ENCODE data around the gene DNAJC13. TPM values are rescaled to one million over a fixed set of nuclear protein-coding genes. Genes with fewer than 3 reads are reported as not detected.
"Not testable (repeated sequence)": the region's sequence is repeated elsewhere in the genome, so short reads cannot be mapped to it uniquely, and the experiment has no call there.

Gene DNAJC13
- polyA plus RNA-seq, 2 of the 4 experiments (the other 2 are of a cell fraction): 17.0 to 29.8 TPM

DNA sequence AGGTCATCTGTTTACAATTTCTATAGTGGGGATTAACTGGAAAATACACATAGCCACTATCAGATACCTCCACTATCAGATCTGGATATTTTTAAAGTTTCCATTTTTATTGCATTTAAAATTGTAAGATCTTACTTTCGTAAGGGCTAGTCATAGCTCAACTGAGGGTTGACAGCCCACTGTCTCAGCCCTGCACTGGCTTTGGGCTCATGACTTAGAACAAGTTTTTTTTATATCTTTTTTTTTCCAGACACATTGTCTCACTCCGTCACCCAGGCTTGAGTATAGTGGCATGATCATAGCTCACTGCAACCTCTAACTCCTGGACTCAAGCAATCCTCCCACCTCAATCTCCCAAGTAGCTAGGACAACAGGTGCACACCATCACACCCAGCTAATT, 48.8 kb upstream of the DNAJC13 start (continued):
- no peak for TF ChIP-seq TP53 (CRISPR knock-in tag; IDR thresholded peaks at IDR 0.05)

DNA sequence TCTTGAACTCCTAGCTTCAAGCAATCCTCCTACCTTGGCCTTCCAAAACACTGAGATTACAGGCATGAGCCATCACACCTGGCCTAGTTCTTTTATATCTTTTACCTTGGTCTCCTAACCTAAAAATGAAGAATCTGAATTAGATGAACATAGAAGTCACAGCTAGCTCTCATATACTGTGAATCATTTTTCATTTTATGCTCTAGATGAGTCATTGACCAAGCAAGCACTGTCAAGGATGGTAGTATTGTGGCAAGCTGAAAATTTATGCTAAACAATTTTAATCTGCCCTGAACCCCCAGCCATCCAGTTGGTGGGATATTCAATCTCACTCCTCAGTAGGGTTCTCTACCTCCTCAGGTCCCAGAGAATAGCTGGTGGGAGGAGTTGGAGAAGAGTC, 48.3 kb upstream of the DNAJC13 start:
- H3K9me3 ChIP-seq: no peaks in the 10 kb centered on the region
- POLR2A ChIA-PET: no interaction called here
- ATAC-seq (no peak; a peak in 1 of 6 replicates), DNase-seq (ENCODE audit: low read depth in 1 of 2, low spot score in 1 of 2) (no peak), FAIRE-seq (no peak)
- H3K4me3 ChIP-seq: no peak overlapping the region
- CTCF ChIA-PET: interaction anchor here (1.6 to 3.2 kb wide), 5 partner anchors 12 to 30 kb away, joined by 5 to 11 read pairs (median 5); no protein-coding TSS in a partner anchor
- H3K4me1 ChIP-seq: no peaks in the 10 kb centered on the region
- no peak for TF ChIP-seq FOSL2 (IDR thresholded peaks at IDR 0.05)
- TF ChIP-seq FOSL2 (CRISPR knock-in tag; IDR thresholded peaks at IDR 0.05): no peak
- TF ChIP-seq ZSCAN20 (CRISPR knock-in tag; IDR thresholded peaks at IDR 0.05): no peak
- TF ChIP-seq, protein P1, sequence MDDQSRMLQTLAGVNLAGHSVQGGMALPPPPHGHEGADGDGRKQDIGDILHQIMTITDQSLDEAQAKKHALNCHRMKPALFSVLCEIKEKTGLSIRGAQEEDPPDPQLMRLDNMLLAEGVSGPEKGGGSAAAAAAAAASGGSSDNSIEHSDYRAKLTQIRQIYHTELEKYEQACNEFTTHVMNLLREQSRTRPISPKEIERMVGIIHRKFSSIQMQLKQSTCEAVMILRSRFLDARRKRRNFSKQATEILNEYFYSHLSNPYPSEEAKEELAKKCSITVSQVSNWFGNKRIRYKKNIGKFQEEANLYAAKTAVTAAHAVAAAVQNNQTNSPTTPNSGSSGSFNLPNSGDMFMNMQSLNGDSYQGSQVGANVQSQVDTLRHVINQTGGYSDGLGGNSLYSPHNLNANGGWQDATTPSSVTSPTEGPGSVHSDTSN (IDR thresholded peaks at IDR 0.05): no peak
- TF ChIP-seq ZNF302 (CRISPR knock-in tag; IDR thresholded peaks at IDR 0.05): no peak
- no peak for TF ChIP-seq RARB (CRISPR knock-in tag; IDR thresholded peaks at IDR 0.05)
- TF ChIP-seq SREBF2 (IDR thresholded peaks at IDR 0.05): no peak
- TF ChIP-seq JUNB (IDR thresholded peaks at IDR 0.05): no peak
- TF ChIP-seq FOXS1 (CRISPR knock-in tag; IDR thresholded peaks at IDR 0.05): no peak
- TF ChIP-seq EHMT2 (IDR thresholded peaks at IDR 0.05; ENCODE audit: low read depth): no peak
- TF ChIP-seq, protein P2, sequence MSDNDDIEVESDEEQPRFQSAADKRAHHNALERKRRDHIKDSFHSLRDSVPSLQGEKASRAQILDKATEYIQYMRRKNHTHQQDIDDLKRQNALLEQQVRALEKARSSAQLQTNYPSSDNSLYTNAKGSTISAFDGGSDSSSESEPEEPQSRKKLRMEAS (IDR thresholded peaks at IDR 0.05): no peak
- TF ChIP-seq, protein P3, sequence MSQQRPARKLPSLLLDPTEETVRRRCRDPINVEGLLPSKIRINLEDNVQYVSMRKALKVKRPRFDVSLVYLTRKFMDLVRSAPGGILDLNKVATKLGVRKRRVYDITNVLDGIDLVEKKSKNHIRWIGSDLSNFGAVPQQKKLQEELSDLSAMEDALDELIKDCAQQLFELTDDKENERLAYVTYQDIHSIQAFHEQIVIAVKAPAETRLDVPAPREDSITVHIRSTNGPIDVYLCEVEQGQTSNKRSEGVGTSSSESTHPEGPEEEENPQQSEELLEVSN (IDR thresholded peaks at IDR 0.05; ENCODE audit: borderline replicate concordance, low read depth): no peak
- H3K4me2 ChIP-seq: no peak overlapping the region
- no peak overlapping the region for H3K27ac ChIP-seq

DNA sequence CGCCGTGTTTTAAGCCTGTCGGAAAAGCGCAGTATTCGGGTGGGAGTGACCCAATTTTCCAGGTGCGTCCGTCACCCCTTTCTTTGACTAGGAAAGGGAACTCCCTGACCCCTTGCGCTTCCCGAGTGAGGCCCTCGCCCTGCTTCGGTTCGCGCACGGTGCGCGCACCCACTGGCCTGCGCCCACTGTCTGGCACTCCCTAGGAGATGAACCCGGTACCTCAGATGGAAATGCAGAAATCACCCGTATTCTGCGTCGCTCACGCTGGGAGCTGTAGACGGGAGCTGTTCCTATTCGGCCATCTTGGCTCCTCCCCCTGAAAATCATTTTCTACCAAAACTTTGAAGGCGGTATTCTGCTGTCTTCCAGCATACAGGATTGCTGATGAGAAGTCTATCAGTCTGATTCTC, 40.4 kb upstream of the DNAJC13 start:
- H3K4me3 ChIP-seq; DNase-seq (ENCODE audit: low read depth in 1 of 2, low spot score in 1 of 2); H3K4me2 ChIP-seq; H3K27ac ChIP-seq; POLR2A ChIA-PET; ATAC-seq; H3K9me3 ChIP-seq; H3K4me1 ChIP-seq; FAIRE-seq: not testable (repeated sequence)
- CTCF ChIA-PET: interaction anchor here (1.1 to 1.8 kb wide), 2 partner anchors 22 to 143 kb away, joined by 3 to 6 read pairs; no protein-coding TSS in a partner anchor
- WGBS (ENCODE audit: missing lambda C conversion rate): 94% methylated on average over 24 of the region's 25 CpGs

DNA sequence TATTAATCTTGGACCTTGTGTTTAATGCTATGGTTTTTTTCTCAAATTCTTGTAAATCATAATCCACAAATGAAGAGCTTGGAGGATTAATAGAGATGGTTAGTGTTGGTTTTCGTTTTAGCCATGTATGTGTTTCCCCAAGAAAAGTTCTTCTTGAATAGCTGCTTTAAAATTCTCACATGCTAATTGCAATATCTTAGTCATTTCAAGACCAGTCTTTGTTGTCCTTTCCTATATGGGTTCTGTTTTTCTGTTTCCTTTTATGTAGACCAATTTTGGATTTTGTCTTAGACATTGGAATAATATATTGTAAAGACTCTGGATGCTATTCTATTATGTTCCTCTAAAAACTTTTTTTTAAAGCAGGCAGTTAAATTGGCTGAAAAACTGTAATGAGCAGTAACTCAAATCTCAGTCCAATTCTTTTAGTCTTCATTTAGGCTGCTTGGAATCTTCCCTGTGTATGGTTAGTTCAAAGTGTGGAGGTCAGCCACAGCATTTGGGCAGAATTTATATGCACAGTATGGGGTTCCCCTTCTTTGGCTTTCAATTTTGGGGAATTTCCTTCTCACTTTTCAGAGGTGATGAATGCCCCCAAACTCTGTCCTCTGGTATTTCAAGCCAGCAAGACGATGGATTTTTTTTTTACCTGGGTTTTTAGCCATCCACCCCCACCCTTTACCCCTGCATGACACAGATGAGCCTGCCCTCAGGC, 39.1 kb upstream of the DNAJC13 start:
- CTCF ChIA-PET: interaction anchor here (1.1 to 1.8 kb wide), 2 partner anchors 21 to 144 kb away, joined by 3 to 6 read pairs; no protein-coding TSS in a partner anchor
- no peak for ATAC-seq
- WGBS (ENCODE audit: missing lambda C conversion rate): 17% methylated on average over 2 of the region's 2 CpGs
- TF ChIP-seq, protein P4, sequence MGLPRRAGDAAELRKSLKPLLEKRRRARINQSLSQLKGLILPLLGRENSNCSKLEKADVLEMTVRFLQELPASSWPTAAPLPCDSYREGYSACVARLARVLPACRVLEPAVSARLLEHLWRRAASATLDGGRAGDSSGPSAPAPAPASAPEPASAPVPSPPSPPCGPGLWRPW (IDR thresholded peaks at IDR 0.05): no peak
- TF ChIP-seq FOSL2 (IDR thresholded peaks at IDR 0.05): no peak
- TF ChIP-seq FOSL2 (CRISPR knock-in tag; IDR thresholded peaks at IDR 0.05): no peak
- no peak for TF ChIP-seq EHF (CRISPR knock-in tag; IDR thresholded peaks at IDR 0.05)
- TF ChIP-seq TFCP2L1 (CRISPR knock-in tag; IDR thresholded peaks at IDR 0.05): no peak
- TF ChIP-seq CBX8 (IDR thresholded peaks at IDR 0.05): no peak
- TF ChIP-seq, protein P5, sequence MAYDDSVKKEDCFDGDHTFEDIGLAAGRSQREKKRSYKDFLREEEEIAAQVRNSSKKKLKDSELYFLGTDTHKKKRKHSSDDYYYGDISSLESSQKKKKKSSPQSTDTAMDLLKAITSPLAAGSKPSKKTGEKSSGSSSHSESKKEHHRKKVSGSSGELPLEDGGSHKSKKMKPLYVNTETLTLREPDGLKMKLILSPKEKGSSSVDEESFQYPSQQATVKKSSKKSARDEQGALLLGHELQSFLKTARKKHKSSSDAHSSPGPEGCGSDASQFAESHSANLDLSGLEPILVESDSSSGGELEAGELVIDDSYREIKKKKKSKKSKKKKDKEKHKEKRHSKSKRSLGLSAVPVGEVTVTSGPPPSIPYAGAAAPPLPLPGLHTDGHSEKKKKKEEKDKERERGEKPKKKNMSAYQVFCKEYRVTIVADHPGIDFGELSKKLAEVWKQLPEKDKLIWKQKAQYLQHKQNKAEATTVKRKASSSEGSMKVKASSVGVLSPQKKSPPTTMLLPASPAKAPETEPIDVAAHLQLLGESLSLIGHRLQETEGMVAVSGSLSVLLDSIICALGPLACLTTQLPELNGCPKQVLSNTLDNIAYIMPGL (CRISPR knock-in tag; IDR thresholded peaks at IDR 0.05; ENCODE audit: borderline replicate concordance): no peak
- no peak for TF ChIP-seq FOSB (CRISPR knock-in tag; IDR thresholded peaks at IDR 0.05)
- no peak for TF ChIP-seq CEBPB (IDR thresholded peaks at IDR 0.05)
- TF ChIP-seq, protein P2 (IDR thresholded peaks at IDR 0.05): no peak
- TF ChIP-seq HOXB13 (CRISPR knock-in tag; IDR thresholded peaks at IDR 0.05; ENCODE audit: low read depth): no peak
- TF ChIP-seq CHD2 (IDR thresholded peaks at IDR 0.05; ENCODE audit: low read length, partially characterized antibody): no peak
- TF ChIP-seq RNF2 (IDR thresholded peaks at IDR 0.05; ENCODE audit: borderline replicate concordance, low read depth): no peak
- TF ChIP-seq CBX2 (IDR thresholded peaks at IDR 0.05; ENCODE audit: borderline replicate concordance, low read depth): no peak
- no peak for TF ChIP-seq GATA3 (IDR thresholded peaks at IDR 0.05; ENCODE audit: borderline replicate concordance)
- no peak for TF ChIP-seq CHD4 (IDR thresholded peaks at IDR 0.05; ENCODE audit: borderline replicate concordance)
- no peak for TF ChIP-seq PHF8 (IDR thresholded peaks at IDR 0.05; ENCODE audit: borderline replicate concordance, low read depth)
- TF ChIP-seq RCOR1 (IDR thresholded peaks at IDR 0.05; ENCODE audit: low read depth, low read length): no peak
- TF ChIP-seq EP300 (IDR thresholded peaks at IDR 0.05): no peak
- TF ChIP-seq NR3C1 (IDR thresholded peaks at IDR 0.05): no peak
- H3K27ac ChIP-seq: no peak overlapping the region
- H3K4me3 ChIP-seq: no peak overlapping the region
- no peaks in the 10 kb centered on the region for H3K9me3 ChIP-seq
- FAIRE-seq: no peak
- no peak for DNase-seq (ENCODE audit: low read depth in 1 of 2, low spot score in 1 of 2)
- H3K4me1 ChIP-seq: no peaks in the 10 kb centered on the region
- H3K4me2 ChIP-seq: no peak overlapping the region
- POLR2A ChIA-PET: no interaction called here
